Activated CD4-positive, alpha-beta memory T cell treated with anti-CD3 and anti-CD28 coated beads, Interleukin-2, amount 10 ng/mL, durations not matched to agents 7 days and 5 days (primary cell): ENCODE results near the gene TRIM69. TPM values are rescaled to one million over a fixed set of nuclear protein-coding genes. Genes with fewer than 3 reads are reported as not detected.
"Not testable (repeated sequence)": the region's sequence is repeated elsewhere in the genome, so short reads cannot be mapped to it uniquely, and the experiment has no call there.

Experiments used
- CTCF ChIA-PET: fragments of 350-600 bp; sonication (Branson Sonifier 250); formaldehyde crosslinking; loops from one replicate; lab custom pipeline; 2021; ENCODE audit warnings: antibody characterized with exemption, inconsistent platforms; lab: Charles Lee
- POLR2A ChIA-PET: fragments of 350-600 bp; sonication (Branson Sonifier 250); formaldehyde crosslinking; loops from one replicate; lab custom pipeline; 2021; ENCODE audit warnings: antibody characterized with exemption; lab: Charles Lee
- DNase-seq: peaks from one replicate; pipeline ENCODE4 v3.0.0-alpha.2; 2020
- H3K27ac Mint-ChIP-seq: one replicate; pipeline ENCODE4 v1.8.0; 2021; ENCODE audit warnings: mild to moderate bottlenecking, mixed read lengths
- H3K27me3 Mint-ChIP-seq: one replicate; pipeline ENCODE4 v1.8.0; 2021; ENCODE audit warnings: mixed read lengths
- H3K36me3 Mint-ChIP-seq: one replicate; pipeline ENCODE4 v1.8.0; 2021; ENCODE audit warnings: low read depth, mixed read lengths
- H3K4me1 Mint-ChIP-seq: one replicate; pipeline ENCODE4 v1.8.0; 2021; ENCODE audit warnings: mixed read lengths
- H3K4me3 Mint-ChIP-seq: one replicate; pipeline ENCODE4 v1.8.0; 2021; ENCODE audit warnings: mild to moderate bottlenecking, mixed read lengths
- H3K9me3 Mint-ChIP-seq: one replicate; pipeline ENCODE4 v1.8.0; 2021; ENCODE audit warnings: mixed read lengths
- total RNA-seq, 2 experiments: library from RNA; stranded (reverse); gene quantifications; one replicate each; pipeline ENCODE4 v1.2.3, GENCODE V29; 2021

Gene TRIM69, protein sequence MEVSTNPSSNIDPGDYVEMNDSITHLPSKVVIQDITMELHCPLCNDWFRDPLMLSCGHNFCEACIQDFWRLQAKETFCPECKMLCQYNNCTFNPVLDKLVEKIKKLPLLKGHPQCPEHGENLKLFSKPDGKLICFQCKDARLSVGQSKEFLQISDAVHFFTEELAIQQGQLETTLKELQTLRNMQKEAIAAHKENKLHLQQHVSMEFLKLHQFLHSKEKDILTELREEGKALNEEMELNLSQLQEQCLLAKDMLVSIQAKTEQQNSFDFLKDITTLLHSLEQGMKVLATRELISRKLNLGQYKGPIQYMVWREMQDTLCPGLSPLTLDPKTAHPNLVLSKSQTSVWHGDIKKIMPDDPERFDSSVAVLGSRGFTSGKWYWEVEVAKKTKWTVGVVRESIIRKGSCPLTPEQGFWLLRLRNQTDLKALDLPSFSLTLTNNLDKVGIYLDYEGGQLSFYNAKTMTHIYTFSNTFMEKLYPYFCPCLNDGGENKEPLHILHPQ
- total RNA-seq, result 10 to 100 TPM; 83.4 to 88.2 TPM

DNA sequence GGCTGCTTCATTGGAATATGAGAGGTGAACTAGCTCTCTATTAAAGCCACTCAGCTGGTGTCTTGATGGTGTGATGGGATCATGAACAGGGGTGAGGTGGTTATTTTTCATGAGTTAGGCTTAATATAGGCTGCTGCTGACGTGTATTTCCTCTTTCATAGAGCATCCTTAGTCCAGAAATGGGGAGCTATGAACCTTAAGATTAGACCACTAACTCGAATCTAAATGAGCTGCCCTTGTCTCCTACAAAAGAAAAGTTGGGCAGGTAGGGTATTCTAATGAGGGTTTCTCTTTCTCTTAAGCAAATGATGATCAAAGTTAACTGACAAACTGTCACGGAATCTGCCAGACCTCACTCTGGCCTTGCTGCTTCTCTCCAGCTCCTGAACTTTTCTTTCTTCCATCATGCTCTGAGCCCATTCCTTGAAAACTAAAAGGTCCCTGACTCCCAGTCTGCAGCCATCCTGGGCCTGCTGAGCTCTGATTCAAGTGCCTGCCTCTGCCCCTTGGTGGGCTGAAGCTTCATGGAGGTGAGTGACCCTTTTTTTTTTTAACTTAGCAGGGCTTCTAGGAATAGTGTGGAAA, at the start of gene TRIM69:
TRIM69 (plus strand) TSS at position 348 of the 585 bp plus-strand sequence; CDS start at position 525, 177 bp downstream.
- Mint-ChIP-seq H3K4me1 (peaks cover 71% of the 10 kb centered on the region), H3K27me3 (no peaks in the 10 kb centered on the region), H3K36me3 (peaks cover 31% of the 10 kb centered on the region), H3K27ac (peak within 1 kb of the TSS; percentile 95), H3K4me3 (peak within 1 kb of the TSS; percentile 79), H3K9me3 (no peaks in the 10 kb centered on the region)
- CTCF ChIA-PET, result interaction anchor here (0.8 to 15.9 kb wide), 19 partner anchors 10 to 382 kb away, joined by 3 to 399 read pairs (median 4); partner anchors contain the start of genes B2M, PATL2 and SPG11
- POLR2A ChIA-PET, result interaction anchor here (0.6 to 37.6 kb wide), 23 partner anchors 12 to 936 kb away, joined by 3 to 4153 read pairs (median 6); partner anchors contain the start of genes B2M, CTDSPL2, EIF3J and HYPK
- DNase-seq, result no peak

DNA sequence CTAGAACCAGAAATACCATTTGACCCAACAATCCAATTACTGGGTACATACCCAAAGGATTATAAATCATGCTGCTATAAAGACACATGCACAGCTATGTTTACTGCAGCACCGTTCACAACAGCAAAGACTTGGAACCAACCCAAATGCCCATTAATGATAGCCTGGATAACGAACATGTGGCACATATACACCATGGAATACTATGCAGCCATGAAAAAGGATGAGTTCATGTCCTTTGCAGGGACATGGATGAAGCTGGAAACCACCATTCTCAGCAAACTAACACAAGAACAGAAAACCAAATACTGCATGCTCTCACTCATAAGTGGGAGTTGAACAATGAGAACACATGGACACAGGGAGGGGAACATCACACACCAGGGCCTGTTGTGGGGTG, 47.0 kb upstream of the TRIM69 start:
- not testable (repeated sequence) for H3K4me3 Mint-ChIP-seq
- H3K4me1 Mint-ChIP-seq, result peaks cover 49% of the 10 kb centered on the region

DNA sequence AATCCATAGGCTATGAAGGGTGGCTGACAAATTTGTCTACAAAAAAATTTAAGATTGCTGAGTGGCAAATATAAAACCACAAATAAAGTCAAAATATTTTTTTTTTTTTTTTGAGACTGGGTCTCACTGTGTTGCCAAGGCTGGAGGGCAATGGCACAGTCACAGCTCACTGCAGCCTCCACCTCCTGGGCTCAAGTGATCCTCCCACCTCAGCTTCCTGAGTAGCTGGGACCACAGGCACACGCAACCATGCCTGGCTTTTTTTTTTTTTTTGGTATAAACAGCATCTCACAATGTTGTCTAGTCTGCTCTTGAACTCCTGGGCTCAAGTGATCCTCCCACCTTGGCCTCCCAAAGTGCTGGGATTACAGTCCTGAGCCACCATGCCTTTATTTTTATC, 46.1 kb upstream of the TRIM69 start:
- peak overlapping the region; percentile 52 for H3K27ac Mint-ChIP-seq
- not testable (repeated sequence) for H3K27me3 Mint-ChIP-seq, H3K4me3 Mint-ChIP-seq
- CTCF ChIA-PET, result interaction anchor here (0.7 to 2.0 kb wide), 7 partner anchors 13 to 92 kb away, joined by 3 to 19 read pairs (median 7); partner anchors contain the start of genes B2M, PATL2 and SPG11
- POLR2A ChIA-PET, result interaction anchor here (0.7 to 35.5 kb wide), 4 partner anchors 13 to 31 kb away, joined by 3 to 4153 read pairs (median 59); partner anchors contain the start of genes B2M, PATL2, SPG11 and TRIM69
- H3K9me3 Mint-ChIP-seq, result peaks cover 27% of the 10 kb centered on the region
- peaks cover 40% of the 10 kb centered on the region for H3K36me3 Mint-ChIP-seq
- H3K4me1 Mint-ChIP-seq, result peaks cover 44% of the 10 kb centered on the region
- peak; percentile 56 for DNase-seq

More for the DNA sequence above, 47.0 kb upstream of the TRIM69 start:
- not testable (repeated sequence) for DNase-seq, H3K27me3 Mint-ChIP-seq
- CTCF ChIA-PET, result interaction anchor here (0.8 to 2.0 kb wide), 4 partner anchors 19 to 49 kb away, joined by 3 to 8 read pairs (median 6); partner anchors contain the start of gene SPG11
- POLR2A ChIA-PET, result interaction anchor here (3.2 to 35.5 kb wide), 3 partner anchors 12 to 32 kb away, joined by 27 to 4153 read pairs (median 91); partner anchors contain the start of genes B2M, PATL2, SPG11 and TRIM69
- H3K36me3 Mint-ChIP-seq, result peaks cover 48% of the 10 kb centered on the region
- H3K9me3 Mint-ChIP-seq, result peaks cover 35% of the 10 kb centered on the region
- peak overlapping the region; percentile 31 for H3K27ac Mint-ChIP-seq

DNA sequence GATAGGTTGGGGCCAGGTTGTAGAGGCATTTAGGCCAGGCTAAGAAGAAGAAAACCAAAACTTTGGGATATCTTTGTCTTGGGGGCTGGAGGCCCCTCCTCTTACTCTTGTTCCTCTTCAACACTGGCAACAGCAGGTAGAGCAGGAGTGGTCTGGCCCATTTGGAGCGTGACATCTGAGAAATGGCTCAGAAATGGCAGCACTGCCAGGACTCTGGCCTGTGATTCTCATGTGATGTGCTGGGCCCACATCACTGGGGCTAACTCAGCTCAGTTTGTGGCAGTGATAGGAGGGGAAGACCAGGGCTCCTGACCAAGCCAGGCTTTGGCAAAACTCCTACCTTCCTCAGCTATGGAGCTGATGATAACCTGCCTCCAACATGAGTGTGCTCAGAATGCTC, 43.7 kb upstream of the TRIM69 start:
- peaks cover 16% of the 10 kb centered on the region for H3K9me3 Mint-ChIP-seq
- ChIA-PET POLR2A (interaction anchor here (1.2 to 35.5 kb wide), 5 partner anchors 9 to 29 kb away, joined by 4 to 4153 read pairs (median 5); partner anchors contain the start of genes B2M, PATL2, SPG11 and TRIM69), CTCF (interaction anchor here (0.9 to 1.7 kb wide), 7 partner anchors 10 to 472 kb away, joined by 3 to 9 read pairs (median 5); partner anchors contain the start of genes B2M, PATL2 and SPG11)
- H3K36me3 Mint-ChIP-seq, result peaks cover 18% of the 10 kb centered on the region
- H3K27me3 Mint-ChIP-seq, result peaks cover 9% of the 10 kb centered on the region
- peaks cover 36% of the 10 kb centered on the region for H3K4me1 Mint-ChIP-seq
- DNase-seq, result no peak
- H3K4me3 Mint-ChIP-seq, result no peak overlapping the region
- H3K27ac Mint-ChIP-seq, result no peak overlapping the region

DNA sequence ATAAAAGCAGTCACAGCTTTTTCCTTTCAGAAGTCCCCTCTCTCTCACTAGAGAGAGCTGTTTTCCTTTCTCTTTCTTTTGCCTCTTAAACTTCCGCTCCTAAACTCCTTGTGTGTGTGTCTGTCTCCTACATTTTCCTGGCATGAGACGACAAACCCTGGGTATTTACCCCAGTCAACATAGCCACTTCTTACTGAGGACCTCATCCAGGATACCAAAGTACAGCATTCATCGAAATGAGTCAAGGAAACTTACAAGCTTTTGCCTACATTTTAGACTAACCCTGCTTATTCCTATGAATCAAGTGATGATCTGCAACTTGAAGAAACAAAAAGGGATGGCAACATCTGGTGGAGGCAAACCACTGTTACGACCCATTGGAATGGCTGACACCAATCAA, 41.9 kb upstream of the TRIM69 start:
- Mint-ChIP-seq H3K36me3 (peaks cover 6% of the 10 kb centered on the region), H3K4me1 (peaks cover 22% of the 10 kb centered on the region), H3K27me3 (peaks cover 15% of the 10 kb centered on the region), H3K9me3 (peaks cover 2% of the 10 kb centered on the region), H3K4me3 (no peak overlapping the region), H3K27ac (no peak overlapping the region)
- ChIA-PET CTCF (no interaction called here), POLR2A (interaction anchor here (1.2 to 3.0 kb wide), 3 partner anchors 17 to 35 kb away, joined by 3 to 23 read pairs (median 7); partner anchors contain the start of genes B2M and PATL2)
- no peak for DNase-seq

DNA sequence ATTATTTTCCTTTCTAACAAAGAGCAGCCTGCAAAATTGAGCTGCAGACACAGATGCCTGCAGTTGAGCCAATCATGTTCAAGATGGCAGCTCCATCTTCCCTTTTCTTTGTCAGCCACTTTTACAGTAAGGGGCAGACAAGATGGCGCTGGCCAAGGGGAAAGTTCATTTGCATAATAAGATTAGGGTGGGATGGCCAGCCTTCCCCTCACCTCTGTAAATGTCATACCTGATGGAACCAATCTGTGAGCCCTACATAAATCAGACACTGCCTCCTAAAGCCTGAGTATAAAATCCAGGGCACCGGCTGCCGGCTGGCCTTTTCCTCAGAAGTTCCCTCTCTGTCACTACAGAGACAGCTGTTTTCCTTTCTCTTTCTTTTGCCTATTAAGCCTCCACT, 41.0 kb upstream of the TRIM69 start:
- Mint-ChIP-seq H3K36me3 (peaks cover 10% of the 10 kb centered on the region), H3K27ac (no peak overlapping the region), H3K9me3 (no peaks in the 10 kb centered on the region), H3K4me1 (peaks cover 20% of the 10 kb centered on the region), H3K27me3 (peaks cover 15% of the 10 kb centered on the region), H3K4me3 (no peak overlapping the region)
- no peak for DNase-seq
- ChIA-PET POLR2A (interaction anchor here (0.9 to 3.0 kb wide), 4 partner anchors 16 to 29 kb away, joined by 4 to 23 read pairs (median 6); partner anchors contain the start of genes B2M and PATL2), CTCF (interaction anchor here (0.6 to 1.7 kb wide), 2 partner anchors 32 to 1600 kb away, joined by 3 to 5 read pairs; partner anchors contain the start of gene SPG11)

DNA sequence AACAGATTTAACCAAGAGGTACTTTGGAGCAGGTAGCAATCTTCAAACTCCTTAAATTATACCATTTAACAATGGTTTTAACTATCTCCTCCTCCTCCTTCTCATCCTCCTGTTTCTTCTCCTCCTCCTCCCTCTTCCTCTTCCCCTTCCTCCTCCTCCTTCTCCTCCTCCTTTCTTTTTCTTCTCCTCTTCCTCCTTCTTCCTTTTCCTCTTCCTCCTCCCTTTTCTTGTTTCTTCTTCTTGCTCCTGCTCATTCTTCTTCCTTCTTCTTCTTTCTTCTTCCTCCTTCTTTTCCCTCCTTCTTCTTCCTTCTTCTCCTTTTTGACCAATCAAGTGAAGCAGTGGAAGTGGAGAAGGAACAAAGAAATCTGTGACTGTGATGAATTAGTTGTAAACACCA, 39.3 kb upstream of the TRIM69 start:
- H3K27me3 Mint-ChIP-seq, result peaks cover 15% of the 10 kb centered on the region
- peaks cover 24% of the 10 kb centered on the region for H3K36me3 Mint-ChIP-seq
- peaks cover 25% of the 10 kb centered on the region for H3K4me1 Mint-ChIP-seq
- H3K27ac Mint-ChIP-seq, result no peak overlapping the region
- ChIA-PET POLR2A (interaction anchor here (0.7 to 1.8 kb wide), 4 partner anchors 10 to 55 kb away, joined by 3 to 4 read pairs (median 3); no protein-coding TSS in a partner anchor), CTCF (no interaction called here)
- no peak overlapping the region for H3K4me3 Mint-ChIP-seq
- DNase-seq, result no peak
- peaks cover 11% of the 10 kb centered on the region for H3K9me3 Mint-ChIP-seq

DNA sequence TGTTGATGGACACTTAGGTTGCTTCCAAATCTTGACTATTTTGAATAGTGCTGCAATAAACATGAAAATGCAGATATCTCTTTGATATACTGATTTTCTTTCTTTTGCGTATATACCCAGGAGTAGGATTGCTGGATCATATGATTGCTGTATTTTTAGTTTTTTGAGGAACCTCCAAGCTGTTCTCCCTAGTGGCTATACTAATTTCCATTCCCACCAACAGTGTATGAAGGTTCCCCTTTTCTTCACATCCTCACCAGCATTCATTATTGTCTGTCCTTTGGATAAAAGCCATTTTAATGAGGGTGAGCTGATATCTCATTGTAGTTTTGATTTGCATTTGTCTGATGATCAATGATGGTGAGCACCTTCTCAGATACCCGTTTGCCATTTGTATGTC, 37.7 kb upstream of the TRIM69 start:
- Mint-ChIP-seq H3K4me3 (no peak overlapping the region), H3K36me3 (peaks cover 39% of the 10 kb centered on the region), H3K27me3 (peaks cover 15% of the 10 kb centered on the region), H3K27ac (no peak overlapping the region), H3K4me1 (peaks cover 25% of the 10 kb centered on the region), H3K9me3 (peaks cover 17% of the 10 kb centered on the region)
- no peak for DNase-seq
- POLR2A ChIA-PET, result interaction anchor here (0.8 to 4.0 kb wide), 6 partner anchors 9 to 34 kb away, joined by 3 to 19 read pairs (median 5); partner anchors contain the start of genes B2M, PATL2 and SPG11
- CTCF ChIA-PET, result interaction anchor here (0.7 kb wide), 1 partner anchor 83 kb away, joined by 3 read pairs; no protein-coding TSS in a partner anchor

DNA sequence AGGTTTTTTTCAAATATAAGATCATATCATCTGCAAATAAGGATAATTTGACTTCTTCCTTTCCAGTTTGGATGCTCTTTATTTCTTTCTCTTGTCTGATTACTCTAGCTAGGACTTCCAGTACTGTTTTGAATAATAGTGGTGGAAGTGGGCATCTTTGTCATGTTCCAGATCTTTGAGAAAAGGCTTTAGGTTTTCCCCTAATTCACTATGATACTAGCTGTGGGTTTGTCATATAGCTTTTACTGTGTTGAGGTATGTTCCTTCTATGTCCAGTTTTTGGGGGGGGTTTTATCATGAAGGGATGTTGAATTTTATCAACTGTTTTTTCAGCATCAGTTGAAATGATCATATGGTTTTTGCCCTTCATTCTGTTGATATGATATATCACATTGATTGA, 35.7 kb upstream of the TRIM69 start:
- H3K27ac Mint-ChIP-seq, DNase-seq, H3K4me3 Mint-ChIP-seq, CTCF ChIA-PET: not testable (repeated sequence)
- Mint-ChIP-seq H3K4me1 (peaks cover 17% of the 10 kb centered on the region), H3K9me3 (peaks cover 26% of the 10 kb centered on the region), H3K27me3 (peaks cover 15% of the 10 kb centered on the region), H3K36me3 (peaks cover 51% of the 10 kb centered on the region)
- POLR2A ChIA-PET, result interaction anchor here (1.2 to 4.0 kb wide), 3 partner anchors 11 to 34 kb away, joined by 4 to 19 read pairs (median 6); partner anchors contain the start of genes B2M and PATL2

DNA sequence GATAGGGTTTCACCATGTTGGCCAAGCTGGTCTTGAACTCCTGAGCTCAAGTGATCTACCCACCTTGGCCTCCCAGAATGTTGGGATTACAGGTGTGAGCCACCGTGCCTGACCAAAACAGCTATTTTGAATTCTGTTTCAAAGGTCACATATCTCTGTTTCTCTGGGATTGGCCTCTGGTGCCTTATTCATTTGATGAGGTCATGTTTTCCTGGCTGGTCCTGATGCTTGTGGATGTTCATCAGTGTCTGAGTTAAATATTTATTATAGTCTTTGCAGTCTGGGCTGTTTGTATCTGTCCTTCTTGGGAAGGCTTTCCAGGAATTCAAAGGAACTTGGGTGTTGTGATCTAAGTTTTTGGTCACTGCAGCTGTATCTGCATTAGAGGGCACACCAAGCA, 30.3 kb upstream of the TRIM69 start:
- Mint-ChIP-seq H3K27ac (no peak overlapping the region), H3K27me3 (no peaks in the 10 kb centered on the region), H3K36me3 (peaks cover 68% of the 10 kb centered on the region), H3K4me1 (peaks cover 28% of the 10 kb centered on the region), H3K9me3 (peaks cover 20% of the 10 kb centered on the region), H3K4me3 (no peak overlapping the region)
- POLR2A ChIA-PET, result interaction anchor here (0.6 to 37.6 kb wide), 3 partner anchors 9 to 30 kb away, joined by 3 to 4153 read pairs (median 3188); partner anchors contain the start of genes SPG11 and TRIM69
- CTCF ChIA-PET, result interaction anchor here (1.6 to 2.1 kb wide), 2 partner anchors 13 to 43 kb away, joined by 6 to 9 read pairs; partner anchors contain the start of gene SPG11
- DNase-seq, result no peak

DNA sequence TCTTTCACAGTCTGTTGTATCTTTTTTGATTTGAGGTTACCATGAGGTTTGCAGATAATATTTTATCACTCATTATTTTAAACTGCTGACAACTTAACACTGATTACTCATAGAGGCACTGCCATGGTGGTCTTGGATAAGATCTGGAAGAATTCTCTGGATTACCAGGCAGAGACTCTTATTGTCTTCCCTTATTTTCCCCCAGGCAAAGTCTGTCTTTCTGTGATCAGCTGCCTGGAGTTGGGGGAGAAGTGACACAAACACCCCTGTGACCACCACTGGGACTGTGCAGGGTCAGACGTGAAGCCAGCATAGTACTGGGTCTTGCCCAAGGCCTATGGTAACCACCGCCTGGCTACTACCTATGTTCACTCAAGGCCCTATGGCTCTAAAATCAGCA, 29.9 kb upstream of the TRIM69 start:
- no peak overlapping the region for H3K27ac Mint-ChIP-seq
- peaks cover 20% of the 10 kb centered on the region for H3K9me3 Mint-ChIP-seq
- ChIA-PET POLR2A (interaction anchor here (0.6 to 37.6 kb wide), 4 partner anchors 9 to 317 kb away, joined by 3 to 4153 read pairs (median 1596); partner anchors contain the start of genes SPG11 and TRIM69), CTCF (interaction anchor here (2.1 kb wide), 1 partner anchor 43 kb away, joined by 9 read pairs; the partner anchor contains the start of gene SPG11)
- H3K4me3 Mint-ChIP-seq, result no peak overlapping the region
- DNase-seq, result no peak
- H3K4me1 Mint-ChIP-seq, result peaks cover 26% of the 10 kb centered on the region
- no peaks in the 10 kb centered on the region for H3K27me3 Mint-ChIP-seq
- peaks cover 69% of the 10 kb centered on the region for H3K36me3 Mint-ChIP-seq
